RWPE2 (cell line): ENCODE measurements around the gene STRN3.
"Not testable (repeated sequence)": the region's sequence is repeated elsewhere in the genome, so short reads cannot be mapped to it uniquely, and the experiment has no call there.

Source experiments
- ATAC-seq: fragments of 200-7000 bp; cut with Tn5 transposase; 3 replicates; pipeline ENCODE4 v1.9.1; 2021; ENCODE audit warnings: low read depth
- DNase-seq: peaks from one replicate; pipeline ENCODE4 v3.0.0-alpha.2; 2020; ENCODE audit warnings: low spot score
- H3K27ac ChIP-seq: fragments of 450-650 bp; 2 replicates; pipeline ENCODE4 v1.5.1; 2017; ENCODE audit warnings: mild to moderate bottlenecking; ENCODE audit not compliant: poor library complexity, severe bottlenecking
- H3K27me3 ChIP-seq: fragments of 250-450 bp; sonication (Bioruptor Pico); 2 replicates; pipeline ENCODE4 v1.5.1; 2021; ENCODE audit warnings: mild to moderate bottlenecking, moderate library complexity; ENCODE audit not compliant: insufficient read depth, poor library complexity, severe bottlenecking
- H3K36me3 ChIP-seq: fragments of 250-450 bp; sonication (Bioruptor Pico); 2 replicates; pipeline ENCODE4 v1.5.1; 2020; ENCODE audit warnings: low read depth, mild to moderate bottlenecking, moderate library complexity
- H3K4me1 ChIP-seq: fragments of 250-450 bp; sonication (Bioruptor Pico); 2 replicates; pipeline ENCODE4 v1.5.1; 2021; ENCODE audit warnings: mild to moderate bottlenecking, moderate library complexity; ENCODE audit not compliant: insufficient read depth, poor library complexity, severe bottlenecking
- H3K4me3 ChIP-seq: fragments of 250-450 bp; sonication (Bioruptor Pico); 2 replicates; pipeline ENCODE4 v1.5.1; 2021; ENCODE audit warnings: mild to moderate bottlenecking, moderate library complexity; ENCODE audit not compliant: severe bottlenecking
- H3K9me3 ChIP-seq: fragments of 250-450 bp; sonication (Bioruptor Pico); 2 replicates; pipeline ENCODE4 v1.5.1; 2021; ENCODE audit warnings: mild to moderate bottlenecking, moderate library complexity; ENCODE audit not compliant: severe bottlenecking
- TF ChIP-seq, protein P1 (sequence below): fragments of 450-650 bp; IDR thresholded peaks from one replicate; pipeline ENCODE4 v1.5.1; 2017; ENCODE audit warnings: mild to moderate bottlenecking, moderate library complexity; ENCODE audit not compliant: poor library complexity, severe bottlenecking

Gene STRN3

DNA sequence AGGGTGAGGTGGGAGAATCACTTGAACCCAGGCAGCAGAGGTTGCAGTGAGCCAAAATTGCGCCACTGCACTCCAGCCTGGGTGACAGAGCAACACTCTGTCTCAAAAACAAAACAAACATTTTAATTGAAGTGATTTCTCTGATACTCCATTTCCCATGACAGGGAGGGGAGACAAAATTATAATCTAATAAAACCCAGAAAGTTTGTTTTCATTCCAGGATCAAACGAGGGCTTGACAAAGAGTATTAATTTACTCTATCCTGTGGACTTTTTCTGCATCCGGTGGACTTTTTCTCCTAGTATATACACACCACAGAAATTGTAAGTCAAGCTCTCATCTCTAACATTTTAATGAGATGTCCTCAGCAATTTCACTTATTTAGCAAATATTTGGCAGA lies 15.2 kb downstream of the STRN3 start:
- no peak overlapping the region for H3K4me3 ChIP-seq
- no peak for ATAC-seq
- H3K27me3 ChIP-seq = no peaks in the 10 kb centered on the region
- H3K36me3 ChIP-seq = peaks cover 57% of the 10 kb centered on the region
- no peak overlapping the region for H3K27ac ChIP-seq
- TF ChIP-seq, protein P1, sequence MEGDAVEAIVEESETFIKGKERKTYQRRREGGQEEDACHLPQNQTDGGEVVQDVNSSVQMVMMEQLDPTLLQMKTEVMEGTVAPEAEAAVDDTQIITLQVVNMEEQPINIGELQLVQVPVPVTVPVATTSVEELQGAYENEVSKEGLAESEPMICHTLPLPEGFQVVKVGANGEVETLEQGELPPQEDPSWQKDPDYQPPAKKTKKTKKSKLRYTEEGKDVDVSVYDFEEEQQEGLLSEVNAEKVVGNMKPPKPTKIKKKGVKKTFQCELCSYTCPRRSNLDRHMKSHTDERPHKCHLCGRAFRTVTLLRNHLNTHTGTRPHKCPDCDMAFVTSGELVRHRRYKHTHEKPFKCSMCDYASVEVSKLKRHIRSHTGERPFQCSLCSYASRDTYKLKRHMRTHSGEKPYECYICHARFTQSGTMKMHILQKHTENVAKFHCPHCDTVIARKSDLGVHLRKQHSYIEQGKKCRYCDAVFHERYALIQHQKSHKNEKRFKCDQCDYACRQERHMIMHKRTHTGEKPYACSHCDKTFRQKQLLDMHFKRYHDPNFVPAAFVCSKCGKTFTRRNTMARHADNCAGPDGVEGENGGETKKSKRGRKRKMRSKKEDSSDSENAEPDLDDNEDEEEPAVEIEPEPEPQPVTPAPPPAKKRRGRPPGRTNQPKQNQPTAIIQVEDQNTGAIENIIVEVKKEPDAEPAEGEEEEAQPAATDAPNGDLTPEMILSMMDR = no peak
- H3K4me1 ChIP-seq = peaks cover 5% of the 10 kb centered on the region
- no peak for DNase-seq
- H3K9me3 ChIP-seq = peaks cover 1% of the 10 kb centered on the region

DNA sequence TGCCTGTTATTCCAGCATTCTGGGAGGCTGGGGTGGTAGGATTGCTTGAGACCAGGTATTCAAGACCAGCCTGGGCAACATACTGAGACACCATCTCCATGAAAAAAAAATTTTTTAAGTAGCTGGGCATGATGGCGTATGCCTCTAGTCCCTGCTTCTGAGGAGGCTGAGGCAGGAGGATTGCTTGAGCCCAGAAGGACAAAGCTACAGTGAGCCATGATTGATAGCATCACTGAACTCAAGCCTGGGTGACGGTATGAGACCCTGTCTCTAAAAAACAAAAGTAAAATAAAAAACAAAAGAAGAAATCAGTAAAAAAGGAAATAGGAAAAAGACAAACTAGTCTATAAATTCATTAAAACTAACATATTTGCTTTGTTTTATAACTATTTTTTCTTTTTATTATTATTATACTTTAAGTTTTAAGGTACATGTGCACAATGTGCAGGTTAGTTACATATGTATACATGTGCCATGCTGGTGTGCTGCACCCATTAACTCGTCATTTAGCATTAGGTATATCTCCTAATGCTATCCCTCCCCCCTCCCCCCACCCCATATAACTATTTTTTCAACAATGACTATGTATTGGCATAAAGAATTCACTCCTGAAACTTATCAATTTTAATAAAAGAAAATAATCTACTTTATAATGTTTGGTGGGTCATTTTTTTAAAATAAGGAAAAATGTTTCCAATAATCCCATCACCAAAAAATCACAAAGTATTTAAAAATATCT lies 16.2 kb downstream of the STRN3 start:
- ATAC-seq (no peak), DNase-seq (no peak)
- Histone ChIP-seq H3K9me3 (peaks cover 1% of the 10 kb centered on the region), H3K4me3 (no peak overlapping the region), H3K4me1 (peaks cover 5% of the 10 kb centered on the region), H3K27me3 (no peaks in the 10 kb centered on the region), H3K27ac (no peak overlapping the region), H3K36me3 (peaks cover 62% of the 10 kb centered on the region)
- TF ChIP-seq, protein P1 = no peak

DNA sequence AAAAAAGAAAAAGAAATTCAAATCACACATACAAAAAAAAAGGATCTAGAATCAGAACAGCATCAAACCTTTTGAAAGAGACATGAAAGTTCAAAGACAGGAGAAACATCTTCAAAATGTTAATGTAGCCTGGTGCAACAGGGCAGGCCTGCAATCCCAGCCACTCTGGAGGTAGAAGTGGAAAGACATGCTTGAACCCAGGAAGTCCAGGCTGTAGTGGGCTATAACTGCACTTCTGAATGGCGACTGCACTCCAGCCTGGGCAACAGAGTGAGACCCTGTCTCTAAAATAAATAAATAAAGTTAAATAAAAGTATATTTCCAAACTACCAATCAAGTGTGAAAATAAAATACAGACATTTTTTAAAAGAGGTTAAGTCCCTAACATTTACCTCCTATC lies 19.5 kb downstream of the STRN3 start:
- peaks cover 47% of the 10 kb centered on the region for H3K36me3 ChIP-seq
- DNase-seq (no peak), ATAC-seq (no peak)
- peaks cover 5% of the 10 kb centered on the region for H3K4me1 ChIP-seq
- H3K27me3 ChIP-seq = no peaks in the 10 kb centered on the region
- H3K9me3 ChIP-seq = peaks cover 1% of the 10 kb centered on the region
- H3K27ac ChIP-seq = no peak overlapping the region
- TF ChIP-seq, protein P1 = no peak
- H3K4me3 ChIP-seq = no peak overlapping the region

DNA sequence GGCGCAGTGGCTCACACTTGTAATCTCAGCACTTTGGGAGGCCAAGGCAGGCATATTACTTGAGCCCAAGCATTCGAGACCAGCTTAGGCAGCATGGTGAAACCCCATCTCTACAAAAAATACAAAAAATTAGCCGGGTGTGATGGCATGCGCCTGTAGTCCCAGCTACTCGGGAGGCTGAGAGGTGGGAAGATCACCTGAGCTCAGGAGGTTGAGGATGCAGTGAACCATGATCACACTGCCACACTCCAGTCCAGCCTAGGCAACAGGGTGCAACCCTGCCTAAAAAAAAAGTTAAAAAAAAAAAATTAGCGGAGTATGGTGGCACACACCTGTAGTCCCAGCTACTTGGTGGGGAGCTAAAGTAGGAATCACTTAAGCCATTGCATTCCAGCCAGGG lies 22.2 kb downstream of the STRN3 start:
- ATAC-seq, H3K27ac ChIP-seq, H3K9me3 ChIP-seq, H3K4me1 ChIP-seq, H3K4me3 ChIP-seq, H3K27me3 ChIP-seq, DNase-seq: not testable (repeated sequence)
- H3K36me3 ChIP-seq = peaks cover 48% of the 10 kb centered on the region

DNA sequence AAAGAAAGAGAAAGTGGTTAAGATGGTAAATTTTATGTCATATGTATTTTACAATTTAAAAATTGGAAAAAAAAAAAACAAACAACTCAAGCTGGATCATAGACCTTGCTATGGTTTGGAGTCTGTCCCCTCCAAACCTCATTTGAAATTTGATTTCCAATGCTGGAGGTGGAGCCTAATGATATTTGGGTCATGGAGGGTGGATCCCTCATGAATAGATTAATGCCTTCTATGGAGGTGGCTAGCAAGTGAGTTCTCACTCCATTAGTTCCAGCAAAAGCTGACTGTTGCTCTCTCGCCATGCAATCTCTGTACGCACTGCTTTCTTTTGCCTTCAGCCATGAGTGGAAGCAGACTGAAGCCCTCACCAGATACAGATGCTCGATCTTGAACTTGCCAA lies 22.9 kb downstream of the STRN3 start:
- ATAC-seq (no peak), DNase-seq (no peak)
- TF ChIP-seq, protein P1 = no peak
- H3K4me1 ChIP-seq = no peaks in the 10 kb centered on the region
- H3K4me3 ChIP-seq = no peak overlapping the region
- no peaks in the 10 kb centered on the region for H3K27me3 ChIP-seq
- H3K36me3 ChIP-seq = peaks cover 56% of the 10 kb centered on the region
- peaks cover 17% of the 10 kb centered on the region for H3K9me3 ChIP-seq
- H3K27ac ChIP-seq = no peak overlapping the region
